SK-N-SH (cell line): ENCODE results near the gene PTGDR2. TPM values are rescaled to one million over a fixed set of nuclear protein-coding genes. Genes with fewer than 3 reads are reported as not detected.

Source experiments
- CTCF ChIA-PET: fragments of 300-600, 350-600 bp; formaldehyde crosslinking; extraction: SDS; loops from one replicate; lab custom pipeline; 2021; lab: Yijun Ruan, JAX
- POLR2A ChIA-PET: fragments of 350-600 bp; sonication (Branson Sonifier 250); formaldehyde crosslinking; extraction: SDS; loops from one replicate; lab custom pipeline; 2020; ENCODE audit warnings: antibody characterized with exemption, inconsistent platforms; lab: Yijun Ruan, JAX
- DNase-seq: peaks from one replicate; pipeline ENCODE4 v3.0.0; 2012
- H2AFZ ChIP-seq: fragments of 200-600 bp; sonication (generic); 2 replicates; pipeline ENCODE4 v1.8.1; 2016; ENCODE audit warnings: antibody characterized with exemption, mild to moderate bottlenecking, low read depth
- H3F3A ChIP-seq: fragments of 200-600 bp; sonication (generic); replicated peaks from 2 replicates; pipeline ENCODE3; 2016; ENCODE audit warnings: antibody characterized with exemption, mild to moderate bottlenecking; ENCODE audit not compliant: insufficient read depth
- H3K27ac ChIP-seq, 2 experiments: fragments of 200-500 bp in 1 of 2; fragments of 200-600 bp in 1 of 2; sonication (Bioruptor generic) in 1 of 2; sonication (generic), shearing (Covaris generic) in 1 of 2; 2 replicates each; pipeline versions ENCODE4 v1.5.1 to v1.6.1; 2014 to 2016; ENCODE audit warnings: low read depth in 2 of 2, inconsistent platforms in 1 of 2, low read length in 1 of 2, mild to moderate bottlenecking in 1 of 2, mixed read lengths in 1 of 2
- H3K27me3 ChIP-seq: fragments of 200-600 bp; sonication (generic), shearing (Covaris generic); 2 replicates; pipeline ENCODE4 v1.6.1; 2016; ENCODE audit warnings: mixed run types; ENCODE audit not compliant: insufficient read depth
- H3K36me3 ChIP-seq, 2 experiments: fragments of 200-500 bp in 1 of 2; fragments of 200-600 bp in 1 of 2; sonication (Bioruptor generic) in 1 of 2; sonication (generic) in 1 of 2; replicated peaks in 1 of 2; 2 replicates each; pipeline versions ENCODE3 to v1.5.1; 2014 to 2016; ENCODE audit warnings: low read length in 1 of 2, mild to moderate bottlenecking in 1 of 2; ENCODE audit not compliant: insufficient read depth in 2 of 2, control insufficient read depth in 1 of 2
- H3K4me1 ChIP-seq, 2 experiments: fragments of 200-500 bp in 1 of 2; fragments of 200-600 bp in 1 of 2; sonication (Bioruptor generic) in 1 of 2; sonication (generic), shearing (Covaris generic) in 1 of 2; 2 replicates each; pipeline versions ENCODE4 v1.5.1 to v1.6.1; 2014 to 2016; ENCODE audit warnings: low read depth in 1 of 2, low read length in 1 of 2, mixed run types in 1 of 2; ENCODE audit not compliant: insufficient read depth in 2 of 2, control insufficient read depth in 1 of 2
- H3K4me2 ChIP-seq: fragments of 200-600 bp; sonication (generic), shearing (Covaris generic); 2 replicates; pipeline ENCODE4 v1.6.1; 2017; ENCODE audit warnings: mixed run types
- H3K4me3 ChIP-seq, 2 experiments: fragments of 200-500 bp in 1 of 2; fragments of 200-600 bp in 1 of 2; sonication (Bioruptor generic) in 1 of 2; sonication (generic), shearing (Covaris generic) in 1 of 2; 2 replicates each; pipeline versions ENCODE4 v1.5.1 to v1.8.1; 2014 to 2016; ENCODE audit warnings: low read depth in 2 of 2, inconsistent platforms in 1 of 2, low read length in 1 of 2, mild to moderate bottlenecking in 1 of 2, mixed read lengths in 1 of 2, moderate library complexity in 1 of 2
- H3K79me2 ChIP-seq: fragments of 200-600 bp; sonication (generic); 2 replicates; pipeline ENCODE4 v1.8.1; 2017; ENCODE audit warnings: mild to moderate bottlenecking; ENCODE audit not compliant: insufficient read depth
- H3K9ac ChIP-seq: fragments of 200-600 bp; sonication (generic); 2 replicates; pipeline ENCODE4 v1.6.1; 2017; ENCODE audit warnings: mixed run types
- H3K9me2 ChIP-seq: fragments of 200-600 bp; sonication (generic); 2 replicates; pipeline ENCODE4 v1.6.1; 2017; ENCODE audit warnings: mixed run types
- H3K9me3 ChIP-seq: fragments of 200-600 bp; sonication (generic); 2 replicates; pipeline ENCODE4 v1.6.1; 2017; ENCODE audit warnings: mixed run types, mild to moderate bottlenecking, moderate library complexity
- H4K20me1 ChIP-seq: fragments of 200-600 bp; sonication (generic); 2 replicates; pipeline ENCODE4 v1.6.1; 2017; ENCODE audit warnings: mild to moderate bottlenecking, mixed run types; ENCODE audit not compliant: insufficient read depth
- CHD2 ChIP-seq: fragments of 150-350 bp; IDR thresholded peaks from 2 replicates; pipeline ENCODE4 v1.6.1; 2018; ENCODE audit warnings: low read length; ENCODE audit not compliant: partially characterized antibody
- ELF1 ChIP-seq: IDR thresholded peaks from 2 replicates; pipeline ENCODE4 v1.4.0; 2012
- EP300 ChIP-seq, 2 experiments: IDR thresholded peaks; 2 replicates each; pipeline versions ENCODE4 v1.4.0 to v1.6.1; 2012; ENCODE audit warnings: borderline replicate concordance in 1 of 2, low read depth in 1 of 2, low read length in 1 of 2
- EZH2phosphoT487 ChIP-seq: fragments of 200-600 bp; sonication (generic); IDR thresholded peaks from 2 replicates; pipeline ENCODE4 v1.6.1; 2017; ENCODE audit warnings: low read depth, mixed run types, mild to moderate bottlenecking, antibody characterized with exemption, moderate library complexity, borderline replicate concordance
- FOSL2 ChIP-seq: IDR thresholded peaks from 2 replicates; pipeline ENCODE4 v1.4.0; 2012; ENCODE audit warnings: low read depth, mild to moderate bottlenecking, moderate library complexity, borderline replicate concordance
- GABPA ChIP-seq: IDR thresholded peaks from 2 replicates; pipeline ENCODE4 v1.4.0; 2012; ENCODE audit warnings: low read depth, mild to moderate bottlenecking
- JUND ChIP-seq: IDR thresholded peaks from 2 replicates; pipeline ENCODE4 v1.4.0; 2012
- MXI1 ChIP-seq: IDR thresholded peaks from 2 replicates; pipeline ENCODE4 v1.6.1; 2012; ENCODE audit warnings: mild to moderate bottlenecking, low read depth, low read length, improper control_type of control experiment
- RAD21 ChIP-seq: IDR thresholded peaks from 2 replicates; pipeline ENCODE4 v1.6.1; 2012; ENCODE audit warnings: mild to moderate bottlenecking, low read length
- RXRA ChIP-seq: IDR thresholded peaks from 2 replicates; pipeline ENCODE4 v1.4.0; 2012; ENCODE audit warnings: low read depth, mild to moderate bottlenecking, borderline replicate concordance
- SIN3A ChIP-seq: IDR thresholded peaks from 2 replicates; pipeline ENCODE4 v1.6.1; 2012; ENCODE audit warnings: low read depth, mild to moderate bottlenecking, low read length, moderate library complexity, borderline replicate concordance
- SMC3 ChIP-seq: IDR thresholded peaks from 2 replicates; pipeline ENCODE4 v1.6.1; 2012; ENCODE audit warnings: low read depth, low read length, improper control_type of control experiment
- TAF1 ChIP-seq: IDR thresholded peaks from 2 replicates; pipeline ENCODE4 v1.6.1; 2012; ENCODE audit warnings: low read depth, mild to moderate bottlenecking, low read length, moderate library complexity, borderline replicate concordance
- TEAD4 ChIP-seq: IDR thresholded peaks from 2 replicates; pipeline ENCODE4 v1.4.0; 2012; ENCODE audit warnings: mild to moderate bottlenecking, borderline replicate concordance; ENCODE audit not compliant: insufficient read depth
- YY1 ChIP-seq: IDR thresholded peaks from 2 replicates; pipeline ENCODE4 v1.4.0; 2012; ENCODE audit warnings: low read depth, mild to moderate bottlenecking
- WGBS: methylation state at CpG from one replicate; pipeline ENCODE4 v1.1.6; 2017; ENCODE audit warnings: low lambda C conversion rate; 5-methylcytosine and 5-hydroxymethylcytosine counted together
- polyA plus RNA-seq, 3 experiments: library from polyadenylated mRNA; depleted of rRNA; stranded (reverse); fragments of >200 nt; gene quantifications; 2 replicates each; pipeline ENCODE4 v1.2.3, GENCODE V29; 2012
- TF ChIP-seq, protein P1 (sequence below): fragments of 200-600 bp; sonication (generic); IDR thresholded peaks from 2 replicates; pipeline ENCODE4 v1.6.1; 2017; ENCODE audit warnings: antibody characterized with exemption, mild to moderate bottlenecking, moderate library complexity
- TF ChIP-seq, protein P2 (sequence below): IDR thresholded peaks from 2 replicates; pipeline ENCODE4 v1.6.1; 2012; ENCODE audit warnings: mild to moderate bottlenecking, low read depth, low read length, moderate library complexity
- TF ChIP-seq, protein P3 (sequence below): IDR thresholded peaks from 2 replicates; pipeline ENCODE4 v1.4.0; 2012; ENCODE audit warnings: low read depth, borderline replicate concordance
- TF ChIP-seq, protein P4 (sequence below): fragments of 150-350 bp; IDR thresholded peaks from 2 replicates; pipeline ENCODE4 v1.6.1; 2017; ENCODE audit warnings: antibody characterized with exemption, low read length, low read depth, borderline replicate concordance

The PTGDR2 gene
- polyA plus RNA-seq, 1 of the 3 experiments (the other 2 are of a cell fraction): 0.02 TPM

DNA sequence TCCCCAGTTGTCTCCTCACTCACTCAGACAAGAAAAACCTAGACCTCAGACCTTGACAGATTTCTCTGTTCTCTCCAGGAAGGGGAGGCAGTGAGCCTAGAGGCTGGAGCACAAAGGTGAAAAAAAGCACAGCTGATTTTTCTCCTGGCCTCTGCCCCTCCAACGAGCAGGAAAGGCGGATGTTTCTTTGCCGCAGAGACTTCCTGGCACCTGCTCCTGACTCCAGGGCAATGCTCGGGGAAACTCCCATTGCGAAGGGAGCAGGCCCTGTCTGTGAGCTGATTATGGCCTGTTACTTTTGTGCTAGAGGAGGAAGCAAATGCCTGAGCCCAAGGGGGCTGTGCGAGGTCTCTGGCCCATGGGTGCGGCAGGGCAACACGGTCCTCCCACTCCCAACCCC is 45.2 kb downstream of the PTGDR2 start (continued):
- TF ChIP-seq, protein P1, sequence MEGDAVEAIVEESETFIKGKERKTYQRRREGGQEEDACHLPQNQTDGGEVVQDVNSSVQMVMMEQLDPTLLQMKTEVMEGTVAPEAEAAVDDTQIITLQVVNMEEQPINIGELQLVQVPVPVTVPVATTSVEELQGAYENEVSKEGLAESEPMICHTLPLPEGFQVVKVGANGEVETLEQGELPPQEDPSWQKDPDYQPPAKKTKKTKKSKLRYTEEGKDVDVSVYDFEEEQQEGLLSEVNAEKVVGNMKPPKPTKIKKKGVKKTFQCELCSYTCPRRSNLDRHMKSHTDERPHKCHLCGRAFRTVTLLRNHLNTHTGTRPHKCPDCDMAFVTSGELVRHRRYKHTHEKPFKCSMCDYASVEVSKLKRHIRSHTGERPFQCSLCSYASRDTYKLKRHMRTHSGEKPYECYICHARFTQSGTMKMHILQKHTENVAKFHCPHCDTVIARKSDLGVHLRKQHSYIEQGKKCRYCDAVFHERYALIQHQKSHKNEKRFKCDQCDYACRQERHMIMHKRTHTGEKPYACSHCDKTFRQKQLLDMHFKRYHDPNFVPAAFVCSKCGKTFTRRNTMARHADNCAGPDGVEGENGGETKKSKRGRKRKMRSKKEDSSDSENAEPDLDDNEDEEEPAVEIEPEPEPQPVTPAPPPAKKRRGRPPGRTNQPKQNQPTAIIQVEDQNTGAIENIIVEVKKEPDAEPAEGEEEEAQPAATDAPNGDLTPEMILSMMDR: no peak

DNA sequence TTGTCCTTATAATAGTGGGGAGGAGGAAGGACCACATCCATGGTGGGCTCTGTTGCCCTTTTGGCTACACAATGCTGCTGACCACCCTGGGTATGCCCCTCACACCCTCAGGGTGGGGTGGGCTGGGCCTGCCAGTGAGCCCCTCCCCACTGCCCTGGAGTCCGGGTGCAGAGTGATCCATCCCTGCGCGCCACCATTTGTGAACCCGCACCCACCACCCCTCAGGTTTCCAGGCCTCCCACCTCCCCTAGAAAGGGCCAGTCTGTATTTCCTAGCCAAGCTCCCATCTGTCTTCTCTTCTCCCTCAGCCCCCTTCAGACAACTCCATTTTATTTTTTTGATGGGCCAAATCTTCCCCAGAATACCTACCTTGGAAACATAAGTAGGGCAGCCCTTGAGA is 45.6 kb downstream of the PTGDR2 start:
- ChIA-PET POLR2A (no interaction called here), CTCF (interaction anchor here (1.2 kb wide), 1 partner anchor 377 kb away, joined by 3 read pairs; no protein-coding TSS in a partner anchor)
- Histone ChIP-seq H3K36me3 (no peaks in the 10 kb centered on the region), H3K27me3 (peaks cover 9% of the 10 kb centered on the region; the same call in 1 of the 2 replicates), H3K79me2 (no peaks in the 10 kb centered on the region), H3K9me2 (no peaks in the 10 kb centered on the region), H3K9me3 (no peaks in the 10 kb centered on the region), H3F3A (no peaks in the 10 kb centered on the region), H3K4me2 (no peak overlapping the region), H3K27ac (no peak overlapping the region), H3K4me3 (no peak overlapping the region), H4K20me1 (no peaks in the 10 kb centered on the region), H3K9ac (no peak overlapping the region), H3K4me1 (no peaks in the 10 kb centered on the region), H2AFZ (no peak overlapping the region)
- no peak for DNase-seq
- 88% methylated on average over 3 of the region's 4 CpGs for WGBS
- no peak for TF ChIP-seq CHD2
- TF ChIP-seq RAD21: no peak
- TF ChIP-seq, protein P2, sequence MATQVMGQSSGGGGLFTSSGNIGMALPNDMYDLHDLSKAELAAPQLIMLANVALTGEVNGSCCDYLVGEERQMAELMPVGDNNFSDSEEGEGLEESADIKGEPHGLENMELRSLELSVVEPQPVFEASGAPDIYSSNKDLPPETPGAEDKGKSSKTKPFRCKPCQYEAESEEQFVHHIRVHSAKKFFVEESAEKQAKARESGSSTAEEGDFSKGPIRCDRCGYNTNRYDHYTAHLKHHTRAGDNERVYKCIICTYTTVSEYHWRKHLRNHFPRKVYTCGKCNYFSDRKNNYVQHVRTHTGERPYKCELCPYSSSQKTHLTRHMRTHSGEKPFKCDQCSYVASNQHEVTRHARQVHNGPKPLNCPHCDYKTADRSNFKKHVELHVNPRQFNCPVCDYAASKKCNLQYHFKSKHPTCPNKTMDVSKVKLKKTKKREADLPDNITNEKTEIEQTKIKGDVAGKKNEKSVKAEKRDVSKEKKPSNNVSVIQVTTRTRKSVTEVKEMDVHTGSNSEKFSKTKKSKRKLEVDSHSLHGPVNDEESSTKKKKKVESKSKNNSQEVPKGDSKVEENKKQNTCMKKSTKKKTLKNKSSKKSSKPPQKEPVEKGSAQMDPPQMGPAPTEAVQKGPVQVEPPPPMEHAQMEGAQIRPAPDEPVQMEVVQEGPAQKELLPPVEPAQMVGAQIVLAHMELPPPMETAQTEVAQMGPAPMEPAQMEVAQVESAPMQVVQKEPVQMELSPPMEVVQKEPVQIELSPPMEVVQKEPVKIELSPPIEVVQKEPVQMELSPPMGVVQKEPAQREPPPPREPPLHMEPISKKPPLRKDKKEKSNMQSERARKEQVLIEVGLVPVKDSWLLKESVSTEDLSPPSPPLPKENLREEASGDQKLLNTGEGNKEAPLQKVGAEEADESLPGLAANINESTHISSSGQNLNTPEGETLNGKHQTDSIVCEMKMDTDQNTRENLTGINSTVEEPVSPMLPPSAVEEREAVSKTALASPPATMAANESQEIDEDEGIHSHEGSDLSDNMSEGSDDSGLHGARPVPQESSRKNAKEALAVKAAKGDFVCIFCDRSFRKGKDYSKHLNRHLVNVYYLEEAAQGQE: no peak
- TF ChIP-seq, protein P3, sequence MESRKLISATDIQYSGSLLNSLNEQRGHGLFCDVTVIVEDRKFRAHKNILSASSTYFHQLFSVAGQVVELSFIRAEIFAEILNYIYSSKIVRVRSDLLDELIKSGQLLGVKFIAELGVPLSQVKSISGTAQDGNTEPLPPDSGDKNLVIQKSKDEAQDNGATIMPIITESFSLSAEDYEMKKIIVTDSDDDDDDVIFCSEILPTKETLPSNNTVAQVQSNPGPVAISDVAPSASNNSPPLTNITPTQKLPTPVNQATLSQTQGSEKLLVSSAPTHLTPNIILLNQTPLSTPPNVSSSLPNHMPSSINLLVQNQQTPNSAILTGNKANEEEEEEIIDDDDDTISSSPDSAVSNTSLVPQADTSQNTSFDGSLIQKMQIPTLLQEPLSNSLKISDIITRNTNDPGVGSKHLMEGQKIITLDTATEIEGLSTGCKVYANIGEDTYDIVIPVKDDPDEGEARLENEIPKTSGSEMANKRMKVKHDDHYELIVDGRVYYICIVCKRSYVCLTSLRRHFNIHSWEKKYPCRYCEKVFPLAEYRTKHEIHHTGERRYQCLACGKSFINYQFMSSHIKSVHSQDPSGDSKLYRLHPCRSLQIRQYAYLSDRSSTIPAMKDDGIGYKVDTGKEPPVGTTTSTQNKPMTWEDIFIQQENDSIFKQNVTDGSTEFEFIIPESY: no peak
- no peak for TF ChIP-seq ELF1
- no peak for TF ChIP-seq MXI1
- TF ChIP-seq TAF1: no peak
- no peak for TF ChIP-seq EZH2phosphoT487
- no peak for TF ChIP-seq EP300 (IDR thresholded peaks at IDR 0.05; ENCODE audit: borderline replicate concordance in 1 of 2, low read depth in 1 of 2, low read length in 1 of 2)
- no peak for TF ChIP-seq FOSL2
- no peak for TF ChIP-seq SIN3A
- no peak for TF ChIP-seq RXRA
- no peak for TF ChIP-seq YY1
- no peak for TF ChIP-seq GABPA
- TF ChIP-seq, protein P4, sequence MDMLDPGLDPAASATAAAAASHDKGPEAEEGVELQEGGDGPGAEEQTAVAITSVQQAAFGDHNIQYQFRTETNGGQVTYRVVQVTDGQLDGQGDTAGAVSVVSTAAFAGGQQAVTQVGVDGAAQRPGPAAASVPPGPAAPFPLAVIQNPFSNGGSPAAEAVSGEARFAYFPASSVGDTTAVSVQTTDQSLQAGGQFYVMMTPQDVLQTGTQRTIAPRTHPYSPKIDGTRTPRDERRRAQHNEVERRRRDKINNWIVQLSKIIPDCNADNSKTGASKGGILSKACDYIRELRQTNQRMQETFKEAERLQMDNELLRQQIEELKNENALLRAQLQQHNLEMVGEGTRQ: no peak
- no peak for TF ChIP-seq SMC3
- no peak for TF ChIP-seq TEAD4
- no peak for TF ChIP-seq JUND
- TF ChIP-seq, protein P1: no peak
